ENCODE data around the gene LRRC8D.

DNA sequence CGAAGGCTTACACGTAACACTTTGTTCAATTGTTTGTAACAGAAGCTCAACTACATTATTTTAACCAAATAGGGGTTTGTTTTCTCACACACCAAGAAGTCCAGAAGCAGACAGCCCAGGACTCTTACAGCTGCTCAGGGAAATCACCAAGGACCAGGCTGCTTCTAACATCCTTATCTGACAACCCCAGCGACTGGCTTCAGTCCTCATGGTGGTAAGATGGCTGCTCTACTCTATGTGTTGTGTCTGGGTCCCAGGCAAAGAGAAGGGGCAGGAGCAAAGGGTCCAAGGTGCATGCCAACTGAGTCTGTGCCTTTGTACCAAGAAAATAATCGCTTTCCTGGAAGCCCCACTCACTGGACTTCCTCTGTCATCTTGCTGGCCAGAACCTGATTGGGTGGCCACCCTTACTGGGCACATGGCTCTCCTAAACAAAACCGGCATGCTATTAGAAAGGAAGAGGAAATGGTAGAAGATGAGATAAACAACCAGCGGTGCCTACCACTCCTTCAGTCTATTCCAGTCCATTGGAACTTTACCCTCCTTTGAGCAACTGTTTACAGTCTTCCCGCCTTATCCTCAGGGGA is 34.1 kb upstream of the LRRC8D start:
- TF ChIP-seq, protein P1, sequence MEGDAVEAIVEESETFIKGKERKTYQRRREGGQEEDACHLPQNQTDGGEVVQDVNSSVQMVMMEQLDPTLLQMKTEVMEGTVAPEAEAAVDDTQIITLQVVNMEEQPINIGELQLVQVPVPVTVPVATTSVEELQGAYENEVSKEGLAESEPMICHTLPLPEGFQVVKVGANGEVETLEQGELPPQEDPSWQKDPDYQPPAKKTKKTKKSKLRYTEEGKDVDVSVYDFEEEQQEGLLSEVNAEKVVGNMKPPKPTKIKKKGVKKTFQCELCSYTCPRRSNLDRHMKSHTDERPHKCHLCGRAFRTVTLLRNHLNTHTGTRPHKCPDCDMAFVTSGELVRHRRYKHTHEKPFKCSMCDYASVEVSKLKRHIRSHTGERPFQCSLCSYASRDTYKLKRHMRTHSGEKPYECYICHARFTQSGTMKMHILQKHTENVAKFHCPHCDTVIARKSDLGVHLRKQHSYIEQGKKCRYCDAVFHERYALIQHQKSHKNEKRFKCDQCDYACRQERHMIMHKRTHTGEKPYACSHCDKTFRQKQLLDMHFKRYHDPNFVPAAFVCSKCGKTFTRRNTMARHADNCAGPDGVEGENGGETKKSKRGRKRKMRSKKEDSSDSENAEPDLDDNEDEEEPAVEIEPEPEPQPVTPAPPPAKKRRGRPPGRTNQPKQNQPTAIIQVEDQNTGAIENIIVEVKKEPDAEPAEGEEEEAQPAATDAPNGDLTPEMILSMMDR (IDR thresholded peaks at IDR 0.05) = no peak
- TF ChIP-seq, protein P2, sequence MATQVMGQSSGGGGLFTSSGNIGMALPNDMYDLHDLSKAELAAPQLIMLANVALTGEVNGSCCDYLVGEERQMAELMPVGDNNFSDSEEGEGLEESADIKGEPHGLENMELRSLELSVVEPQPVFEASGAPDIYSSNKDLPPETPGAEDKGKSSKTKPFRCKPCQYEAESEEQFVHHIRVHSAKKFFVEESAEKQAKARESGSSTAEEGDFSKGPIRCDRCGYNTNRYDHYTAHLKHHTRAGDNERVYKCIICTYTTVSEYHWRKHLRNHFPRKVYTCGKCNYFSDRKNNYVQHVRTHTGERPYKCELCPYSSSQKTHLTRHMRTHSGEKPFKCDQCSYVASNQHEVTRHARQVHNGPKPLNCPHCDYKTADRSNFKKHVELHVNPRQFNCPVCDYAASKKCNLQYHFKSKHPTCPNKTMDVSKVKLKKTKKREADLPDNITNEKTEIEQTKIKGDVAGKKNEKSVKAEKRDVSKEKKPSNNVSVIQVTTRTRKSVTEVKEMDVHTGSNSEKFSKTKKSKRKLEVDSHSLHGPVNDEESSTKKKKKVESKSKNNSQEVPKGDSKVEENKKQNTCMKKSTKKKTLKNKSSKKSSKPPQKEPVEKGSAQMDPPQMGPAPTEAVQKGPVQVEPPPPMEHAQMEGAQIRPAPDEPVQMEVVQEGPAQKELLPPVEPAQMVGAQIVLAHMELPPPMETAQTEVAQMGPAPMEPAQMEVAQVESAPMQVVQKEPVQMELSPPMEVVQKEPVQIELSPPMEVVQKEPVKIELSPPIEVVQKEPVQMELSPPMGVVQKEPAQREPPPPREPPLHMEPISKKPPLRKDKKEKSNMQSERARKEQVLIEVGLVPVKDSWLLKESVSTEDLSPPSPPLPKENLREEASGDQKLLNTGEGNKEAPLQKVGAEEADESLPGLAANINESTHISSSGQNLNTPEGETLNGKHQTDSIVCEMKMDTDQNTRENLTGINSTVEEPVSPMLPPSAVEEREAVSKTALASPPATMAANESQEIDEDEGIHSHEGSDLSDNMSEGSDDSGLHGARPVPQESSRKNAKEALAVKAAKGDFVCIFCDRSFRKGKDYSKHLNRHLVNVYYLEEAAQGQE (IDR thresholded peaks at IDR 0.05; ENCODE audit: insufficient read depth in 1 of 2, low read depth in 2 of 2, low read length in 1 of 2) = no peak
- TF ChIP-seq POLR2AphosphoS5 (IDR thresholded peaks at IDR 0.05; ENCODE audit: low read depth, low read length) (no peak), TCF7L2 (IDR thresholded peaks at IDR 0.05; ENCODE audit: low read depth, low read length) (no peak)

Data from Panc1 (cell line).